HEK293 (cell line): ENCODE measurements around the gene ACR.
A peak's percentile ranks its signal among the peaks of the same experiment; 100 is the strongest.

Experiments
- CTCF ChIA-PET: fragments of 350-600 bp; formaldehyde crosslinking; extraction: SDS; loops from one replicate; lab custom pipeline; 2021; ENCODE audit warnings: antibody characterized with exemption; lab: Yijun Ruan, JAX
- POLR2A ChIA-PET: fragments of 300-600 bp; formaldehyde crosslinking; extraction: SDS; loops from one replicate; lab custom pipeline; 2020; ENCODE audit warnings: antibody characterized with exemption, inconsistent platforms; lab: Yijun Ruan, JAX
- H3K27ac ChIP-seq: fragments of 200-500 bp; sonication (Bioruptor generic); 2 replicates; pipeline ENCODE4 v1.5.1; 2014; ENCODE audit warnings: low read depth, low read length, control low read depth, inconsistent platforms; ENCODE audit errors: extremely low read depth
- H3K36me3 ChIP-seq, 2 experiments: fragments of 200-500 bp in 1 of 2; sonication (Bioruptor generic) in 1 of 2; 1 replicate in 1 of 2; 2 replicates in 1 of 2; pipeline ENCODE4 v1.5.1; 2014 to 2017; ENCODE audit warnings: inconsistent platforms in 2 of 2, low read length in 2 of 2; ENCODE audit not compliant: control insufficient read depth in 2 of 2, insufficient read depth in 1 of 2
- H3K4me1 ChIP-seq: fragments of 200-500 bp; sonication (Bioruptor generic); 2 replicates; pipeline ENCODE4 v1.5.1; 2014; ENCODE audit warnings: mild to moderate bottlenecking, low read length, inconsistent platforms; ENCODE audit not compliant: control insufficient read depth, insufficient read depth
- H3K4me3 ChIP-seq: 2 replicates; pipeline ENCODE4 v1.5.1; 2011; ENCODE audit warnings: low read depth, mild to moderate bottlenecking, control low read depth, low read length, moderate library complexity
- H3K9me3 ChIP-seq: fragments of 200-500 bp; sonication (Bioruptor generic); 2 replicates; pipeline ENCODE4 v1.5.1; 2014; ENCODE audit warnings: low read depth, low read length, inconsistent platforms; ENCODE audit not compliant: control insufficient read depth, insufficient read depth
- KLF7 ChIP-seq: fragments of 450-650 bp; formaldehyde crosslinking; IDR thresholded peaks from 2 replicates; pipeline ENCODE4 v1.5.1; 2016; ENCODE audit warnings: missing biosample characterization, missing genetic modification characterization, borderline replicate concordance
- REPIN1 ChIP-seq: fragments of 450-650 bp; formaldehyde crosslinking; IDR thresholded peaks from 2 replicates; pipeline ENCODE4 v1.5.1; 2017; ENCODE audit warnings: missing biosample characterization, missing genetic modification characterization, low read depth
- YY2 ChIP-seq: fragments of 450-650 bp; formaldehyde crosslinking; IDR thresholded peaks from 2 replicates; pipeline ENCODE4 v1.5.1; 2016; ENCODE audit warnings: missing biosample characterization, missing genetic modification characterization
- ZBTB7A ChIP-seq: fragments of 450-650 bp; formaldehyde crosslinking; IDR thresholded peaks from 2 replicates; pipeline ENCODE4 v1.5.1; 2016; ENCODE audit warnings: low read depth, missing biosample characterization, missing genetic modification characterization
- ZFP69B ChIP-seq: fragments of 450-650 bp; formaldehyde crosslinking; IDR thresholded peaks from 2 replicates; pipeline ENCODE4 v1.5.1; 2016; ENCODE audit warnings: missing biosample characterization, missing genetic modification characterization
- ZNF140 ChIP-seq: fragments of 450-650 bp; formaldehyde crosslinking; IDR thresholded peaks from 2 replicates; pipeline ENCODE4 v1.5.1; 2016; ENCODE audit warnings: missing biosample characterization, missing genetic modification characterization
- ZNF155 ChIP-seq: fragments of 450-650 bp; formaldehyde crosslinking; IDR thresholded peaks from 2 replicates; pipeline ENCODE4 v1.5.1; 2016; ENCODE audit warnings: missing biosample characterization, missing genetic modification characterization
- ZNF16 ChIP-seq: fragments of 450-650 bp; formaldehyde crosslinking; IDR thresholded peaks from 2 replicates; pipeline ENCODE4 v1.5.1; 2016; ENCODE audit warnings: low read depth, missing biosample characterization, missing genetic modification characterization
- ZNF169 ChIP-seq: fragments of 450-650 bp; formaldehyde crosslinking; IDR thresholded peaks from 2 replicates; pipeline ENCODE4 v1.5.1; 2016; ENCODE audit warnings: missing biosample characterization, missing genetic modification characterization
- ZNF223 ChIP-seq: fragments of 450-650 bp; formaldehyde crosslinking; IDR thresholded peaks from 2 replicates; pipeline ENCODE4 v1.5.1; 2016; ENCODE audit warnings: missing biosample characterization, missing genetic modification characterization
- ZNF274 ChIP-seq, 2 experiments: fragments of 200-500 bp in 1 of 2; fragments of 450-650 bp in 1 of 2; sonication (Bioruptor generic) in 1 of 2; formaldehyde crosslinking in 1 of 2; IDR thresholded peaks; 2 replicates each; pipeline versions ENCODE4 v1.5.1 to v1.6.1; 2014 to 2016; ENCODE audit warnings: borderline replicate concordance in 1 of 2, inconsistent platforms in 1 of 2, low read length in 1 of 2, missing biosample characterization in 1 of 2, missing genetic modification characterization in 1 of 2
- ZNF335 ChIP-seq: fragments of 450-650 bp; formaldehyde crosslinking; conservative IDR thresholded peaks from 2 replicates; pipeline ENCODE4 v1.5.1; 2016; ENCODE audit warnings: missing biosample characterization, missing genetic modification characterization
- ZNF37A ChIP-seq: fragments of 450-650 bp; IDR thresholded peaks from 2 replicates; pipeline ENCODE4 v1.5.1; 2018; ENCODE audit warnings: missing biosample characterization, missing genetic modification characterization
- ZNF404 ChIP-seq: fragments of 450-650 bp; formaldehyde crosslinking; IDR thresholded peaks from 2 replicates; pipeline ENCODE4 v1.5.1; 2017; ENCODE audit warnings: missing biosample characterization, missing genetic modification characterization
- ZNF596 ChIP-seq: fragments of 450-650 bp; IDR thresholded peaks from 2 replicates; pipeline ENCODE4 v1.5.0; 2018; ENCODE audit warnings: missing biosample characterization, mild to moderate bottlenecking, missing genetic modification characterization, moderate library complexity
- ZNF624 ChIP-seq: fragments of 450-650 bp; formaldehyde crosslinking; IDR thresholded peaks from 2 replicates; pipeline ENCODE4 v1.5.1; 2017; ENCODE audit warnings: missing biosample characterization, missing genetic modification characterization
- ZNF654 ChIP-seq: fragments of 450-650 bp; formaldehyde crosslinking; IDR thresholded peaks from 2 replicates; pipeline ENCODE4 v1.5.1; 2016; ENCODE audit warnings: low read depth, missing biosample characterization, missing genetic modification characterization
- ZSCAN16 ChIP-seq: fragments of 450-650 bp; formaldehyde crosslinking; IDR thresholded peaks from 2 replicates; pipeline ENCODE4 v1.5.1; 2016; ENCODE audit warnings: missing biosample characterization, missing genetic modification characterization
- TF ChIP-seq, protein P1 (sequence below): fragments of 450-650 bp; formaldehyde crosslinking; IDR thresholded peaks from 2 replicates; pipeline ENCODE4 v1.5.1; 2016; ENCODE audit warnings: missing biosample characterization, missing genetic modification characterization
- TF ChIP-seq, protein P2 (sequence below): fragments of 450-650 bp; formaldehyde crosslinking; IDR thresholded peaks from 2 replicates; pipeline ENCODE4 v1.5.1; 2016; ENCODE audit warnings: missing biosample characterization, missing genetic modification characterization
- TF ChIP-seq, protein P3 (sequence below): fragments of 450-650 bp; formaldehyde crosslinking; IDR thresholded peaks from 2 replicates; pipeline ENCODE4 v1.5.1; 2016; ENCODE audit warnings: missing biosample characterization, missing genetic modification characterization, borderline replicate concordance

Gene ACR

DNA sequence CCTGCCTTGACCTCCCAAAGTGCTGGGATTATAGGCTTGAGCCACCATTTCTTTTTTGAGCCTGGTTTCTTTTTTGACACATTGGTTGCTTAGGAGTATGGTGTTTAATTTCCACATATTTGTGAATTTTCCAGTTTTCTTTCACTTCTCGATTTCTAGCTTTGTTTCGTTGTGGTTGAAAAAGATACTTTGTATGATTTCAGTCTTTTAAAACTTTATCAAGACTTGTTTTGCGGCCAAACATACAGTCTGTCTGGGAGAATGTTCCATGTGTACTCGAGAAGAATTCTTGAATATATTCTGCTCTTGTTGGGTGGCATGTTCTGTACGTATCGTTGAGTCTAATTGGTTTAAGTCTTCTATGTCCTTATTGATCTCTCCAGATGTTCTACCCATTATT, 44.5 kb upstream of the ACR start:
- no peak for TF ChIP-seq KLF7 (tag by site-specific recombination)
- TF ChIP-seq ZNF16 (tag by site-specific recombination), result no peak
- TF ChIP-seq, protein P1, sequence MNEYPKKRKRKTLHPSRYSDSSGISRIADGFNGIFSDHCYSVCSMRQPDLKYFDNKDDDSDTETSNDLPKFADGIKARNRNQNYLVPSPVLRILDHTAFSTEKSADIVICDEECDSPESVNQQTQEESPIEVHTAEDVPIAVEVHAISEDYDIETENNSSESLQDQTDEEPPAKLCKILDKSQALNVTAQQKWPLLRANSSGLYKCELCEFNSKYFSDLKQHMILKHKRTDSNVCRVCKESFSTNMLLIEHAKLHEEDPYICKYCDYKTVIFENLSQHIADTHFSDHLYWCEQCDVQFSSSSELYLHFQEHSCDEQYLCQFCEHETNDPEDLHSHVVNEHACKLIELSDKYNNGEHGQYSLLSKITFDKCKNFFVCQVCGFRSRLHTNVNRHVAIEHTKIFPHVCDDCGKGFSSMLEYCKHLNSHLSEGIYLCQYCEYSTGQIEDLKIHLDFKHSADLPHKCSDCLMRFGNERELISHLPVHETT (tag by site-specific recombination), result no peak
- TF ChIP-seq REPIN1 (tag by site-specific recombination), result no peak
- TF ChIP-seq ZNF223 (tag by site-specific recombination), result no peak
- Histone ChIP-seq H3K4me1 (no peaks in the 10 kb centered on the region), H3K27ac (no peak overlapping the region), H3K36me3 (no peaks in the 10 kb centered on the region), H3K9me3 (no peaks in the 10 kb centered on the region), H3K4me3 (no peak overlapping the region)
- CTCF ChIA-PET, result interaction anchor here (0.6 to 4.8 kb wide), 5 partner anchors 66 to 168 kb away, joined by 3 to 20 read pairs (median 4); partner anchors contain the start of genes ARSA and SCO2
- POLR2A ChIA-PET, result interaction anchor here (0.5 kb wide), 1 partner anchor 193 kb away, joined by 3 read pairs; no protein-coding TSS in a partner anchor

DNA sequence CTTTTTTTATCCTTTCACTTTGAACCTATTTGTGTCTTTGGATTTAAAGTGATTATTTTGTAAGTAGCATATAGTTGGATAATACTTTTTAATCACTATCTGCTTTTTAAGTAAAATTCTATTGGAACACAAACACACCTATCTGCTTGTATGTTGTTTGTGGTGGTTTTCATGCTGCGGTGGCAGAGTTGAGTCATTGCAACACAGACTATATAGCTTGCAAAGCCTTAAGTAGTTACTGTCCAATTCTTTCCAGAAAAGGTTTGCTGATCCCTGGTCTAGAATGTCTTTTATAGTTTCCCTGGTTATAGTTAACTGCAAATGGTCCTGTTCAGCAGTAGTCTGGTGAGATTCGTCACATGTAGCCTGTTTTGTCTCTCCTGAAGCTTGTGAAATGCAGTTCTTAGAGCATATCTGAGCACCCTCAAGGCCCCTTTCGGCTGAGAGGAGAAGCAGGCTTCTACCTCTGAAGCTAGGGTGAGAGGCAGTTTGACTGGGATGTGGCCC, 43.9 kb upstream of the ACR start:
- TF ChIP-seq ZBTB7A (no peak), ZSCAN16 (tag by site-specific recombination) (peak; percentile 73; the same call in 1 of the 2 replicates)
- Histone ChIP-seq H3K4me1 (no peaks in the 10 kb centered on the region), H3K36me3 (peaks cover 0 to 5% of the 10 kb centered on the region in 2 experiments; a peak in 1 of 3 replicates), H3K9me3 (no peaks in the 10 kb centered on the region), H3K4me3 (no peak overlapping the region), H3K27ac (no peak overlapping the region)
- ChIA-PET CTCF (interaction anchor here (0.7 to 4.8 kb wide), 6 partner anchors 67 to 234 kb away, joined by 3 to 20 read pairs (median 4); partner anchors contain the start of genes ARSA and SCO2), POLR2A (interaction anchor here (0.5 kb wide), 1 partner anchor 194 kb away, joined by 3 read pairs; no protein-coding TSS in a partner anchor)

DNA sequence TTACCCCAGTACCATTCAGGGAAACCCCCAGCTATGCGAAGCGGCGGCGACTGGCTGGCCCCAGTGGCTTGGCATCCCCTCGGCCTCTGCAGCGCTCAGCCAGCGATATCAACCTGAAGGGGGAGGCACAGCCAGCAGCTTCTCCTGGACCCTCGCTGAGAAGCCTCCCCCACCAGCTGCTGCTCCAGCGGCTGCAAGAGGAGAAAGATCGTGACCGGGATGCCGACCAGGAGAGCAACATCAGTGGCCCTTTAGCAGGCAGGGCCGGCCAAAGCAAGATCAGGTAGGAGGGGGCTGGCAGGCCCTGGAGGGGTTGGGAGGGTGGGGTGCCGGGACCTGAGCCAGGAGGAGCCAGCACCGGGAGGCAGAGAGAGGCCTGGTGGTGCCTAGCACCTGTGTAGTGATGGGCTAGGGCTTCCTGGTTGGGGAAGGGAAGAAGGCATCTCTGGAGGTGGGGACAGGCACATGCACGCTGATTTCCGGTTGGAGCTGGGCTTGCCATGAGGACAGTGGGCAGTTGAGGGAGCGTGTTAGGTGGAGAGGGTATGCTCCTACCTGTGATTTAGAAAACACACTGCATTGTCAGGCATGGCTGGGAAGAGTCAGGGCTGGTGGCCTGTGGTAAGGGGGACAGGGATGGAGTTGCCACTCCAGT, 43.1 kb upstream of the ACR start:
- no peak overlapping the region for H3K27ac ChIP-seq
- POLR2A ChIA-PET, result no interaction called here
- TF ChIP-seq ZNF335 (tag by site-specific recombination), result no peak
- TF ChIP-seq ZNF155 (tag by site-specific recombination), result no peak
- TF ChIP-seq ZNF404, result no peak
- no peak for TF ChIP-seq ZNF654 (tag by site-specific recombination)
- no peak for TF ChIP-seq ZNF169
- TF ChIP-seq ZNF274 (IDR thresholded peaks at IDR 0.05; ENCODE audit: low read length), result no peak
- no peak for TF ChIP-seq ZNF274 (tag by site-specific recombination; IDR thresholded peaks at IDR 0.05; ENCODE audit: borderline replicate concordance)
- no peak for TF ChIP-seq ZFP69B
- no peak for TF ChIP-seq ZNF596 (tag by site-specific recombination)
- TF ChIP-seq, protein P2, sequence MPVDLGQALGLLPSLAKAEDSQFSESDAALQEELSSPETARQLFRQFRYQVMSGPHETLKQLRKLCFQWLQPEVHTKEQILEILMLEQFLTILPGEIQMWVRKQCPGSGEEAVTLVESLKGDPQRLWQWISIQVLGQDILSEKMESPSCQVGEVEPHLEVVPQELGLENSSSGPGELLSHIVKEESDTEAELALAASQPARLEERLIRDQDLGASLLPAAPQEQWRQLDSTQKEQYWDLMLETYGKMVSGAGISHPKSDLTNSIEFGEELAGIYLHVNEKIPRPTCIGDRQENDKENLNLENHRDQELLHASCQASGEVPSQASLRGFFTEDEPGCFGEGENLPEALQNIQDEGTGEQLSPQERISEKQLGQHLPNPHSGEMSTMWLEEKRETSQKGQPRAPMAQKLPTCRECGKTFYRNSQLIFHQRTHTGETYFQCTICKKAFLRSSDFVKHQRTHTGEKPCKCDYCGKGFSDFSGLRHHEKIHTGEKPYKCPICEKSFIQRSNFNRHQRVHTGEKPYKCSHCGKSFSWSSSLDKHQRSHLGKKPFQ (tag by site-specific recombination), result no peak
- TF ChIP-seq, protein P3, sequence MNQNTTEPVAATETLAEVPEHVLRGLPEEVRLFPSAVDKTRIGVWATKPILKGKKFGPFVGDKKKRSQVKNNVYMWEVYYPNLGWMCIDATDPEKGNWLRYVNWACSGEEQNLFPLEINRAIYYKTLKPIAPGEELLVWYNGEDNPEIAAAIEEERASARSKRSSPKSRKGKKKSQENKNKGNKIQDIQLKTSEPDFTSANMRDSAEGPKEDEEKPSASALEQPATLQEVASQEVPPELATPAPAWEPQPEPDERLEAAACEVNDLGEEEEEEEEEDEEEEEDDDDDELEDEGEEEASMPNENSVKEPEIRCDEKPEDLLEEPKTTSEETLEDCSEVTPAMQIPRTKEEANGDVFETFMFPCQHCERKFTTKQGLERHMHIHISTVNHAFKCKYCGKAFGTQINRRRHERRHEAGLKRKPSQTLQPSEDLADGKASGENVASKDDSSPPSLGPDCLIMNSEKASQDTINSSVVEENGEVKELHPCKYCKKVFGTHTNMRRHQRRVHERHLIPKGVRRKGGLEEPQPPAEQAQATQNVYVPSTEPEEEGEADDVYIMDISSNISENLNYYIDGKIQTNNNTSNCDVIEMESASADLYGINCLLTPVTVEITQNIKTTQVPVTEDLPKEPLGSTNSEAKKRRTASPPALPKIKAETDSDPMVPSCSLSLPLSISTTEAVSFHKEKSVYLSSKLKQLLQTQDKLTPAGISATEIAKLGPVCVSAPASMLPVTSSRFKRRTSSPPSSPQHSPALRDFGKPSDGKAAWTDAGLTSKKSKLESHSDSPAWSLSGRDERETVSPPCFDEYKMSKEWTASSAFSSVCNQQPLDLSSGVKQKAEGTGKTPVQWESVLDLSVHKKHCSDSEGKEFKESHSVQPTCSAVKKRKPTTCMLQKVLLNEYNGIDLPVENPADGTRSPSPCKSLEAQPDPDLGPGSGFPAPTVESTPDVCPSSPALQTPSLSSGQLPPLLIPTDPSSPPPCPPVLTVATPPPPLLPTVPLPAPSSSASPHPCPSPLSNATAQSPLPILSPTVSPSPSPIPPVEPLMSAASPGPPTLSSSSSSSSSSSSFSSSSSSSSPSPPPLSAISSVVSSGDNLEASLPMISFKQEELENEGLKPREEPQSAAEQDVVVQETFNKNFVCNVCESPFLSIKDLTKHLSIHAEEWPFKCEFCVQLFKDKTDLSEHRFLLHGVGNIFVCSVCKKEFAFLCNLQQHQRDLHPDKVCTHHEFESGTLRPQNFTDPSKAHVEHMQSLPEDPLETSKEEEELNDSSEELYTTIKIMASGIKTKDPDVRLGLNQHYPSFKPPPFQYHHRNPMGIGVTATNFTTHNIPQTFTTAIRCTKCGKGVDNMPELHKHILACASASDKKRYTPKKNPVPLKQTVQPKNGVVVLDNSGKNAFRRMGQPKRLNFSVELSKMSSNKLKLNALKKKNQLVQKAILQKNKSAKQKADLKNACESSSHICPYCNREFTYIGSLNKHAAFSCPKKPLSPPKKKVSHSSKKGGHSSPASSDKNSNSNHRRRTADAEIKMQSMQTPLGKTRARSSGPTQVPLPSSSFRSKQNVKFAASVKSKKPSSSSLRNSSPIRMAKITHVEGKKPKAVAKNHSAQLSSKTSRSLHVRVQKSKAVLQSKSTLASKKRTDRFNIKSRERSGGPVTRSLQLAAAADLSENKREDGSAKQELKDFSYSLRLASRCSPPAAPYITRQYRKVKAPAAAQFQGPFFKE, result no peak
- TF ChIP-seq YY2 (tag by site-specific recombination), result no peak
- no peak for TF ChIP-seq ZNF624 (tag by site-specific recombination)
- TF ChIP-seq ZNF37A (tag by site-specific recombination), result no peak
- no peak for TF ChIP-seq ZNF140 (tag by site-specific recombination)

More for the DNA sequence above, 43.1 kb upstream of the ACR start:
- peaks cover 0 to 9% of the 10 kb centered on the region in 2 experiments; a peak in 1 of 3 replicates for H3K36me3 ChIP-seq
- H3K4me1 ChIP-seq, result no peaks in the 10 kb centered on the region
- CTCF ChIA-PET, result interaction anchor here (0.7 to 1.5 kb wide), 3 partner anchors 80 to 234 kb away, joined by 3 to 5 read pairs (median 4); no protein-coding TSS in a partner anchor
- H3K4me3 ChIP-seq, result no peak overlapping the region
- H3K9me3 ChIP-seq, result no peaks in the 10 kb centered on the region
